Measurements from ENCODE around the gene KIF25.

DNA sequence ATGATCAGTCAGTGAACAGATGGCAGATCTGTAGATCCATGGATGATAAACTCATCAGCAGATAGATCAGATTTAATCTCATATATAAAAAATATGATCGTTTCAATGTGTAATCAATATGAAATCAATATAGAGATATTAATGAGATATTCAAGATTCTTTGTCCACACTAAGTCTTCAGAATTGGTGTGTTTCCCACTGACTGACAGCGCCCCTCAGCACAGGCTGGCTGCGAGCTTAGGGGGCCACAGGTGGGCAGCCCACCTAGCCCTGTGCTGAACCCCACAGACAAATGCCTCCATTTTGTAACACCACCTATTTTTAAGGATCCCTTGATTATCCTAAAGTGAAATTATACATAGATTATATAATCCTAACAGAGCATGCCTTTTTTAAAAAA is 49.2 kb downstream of the KIF25 start:
- TF ChIP-seq CTCF (IDR thresholded peaks at IDR 0.05; ENCODE audit: low read depth, low read length, missing input control): no peak
- no peak for TF ChIP-seq JUND (IDR thresholded peaks at IDR 0.05)
- no peak for TF ChIP-seq REST (IDR thresholded peaks at IDR 0.05)
- TF ChIP-seq GABPA (IDR thresholded peaks at IDR 0.05 in 1 of 2, conservative IDR thresholded peaks at IDR 0.05 in 1 of 2): no peak
- no peak for TF ChIP-seq RXRA (IDR thresholded peaks at IDR 0.05)
- TF ChIP-seq, protein P1, sequence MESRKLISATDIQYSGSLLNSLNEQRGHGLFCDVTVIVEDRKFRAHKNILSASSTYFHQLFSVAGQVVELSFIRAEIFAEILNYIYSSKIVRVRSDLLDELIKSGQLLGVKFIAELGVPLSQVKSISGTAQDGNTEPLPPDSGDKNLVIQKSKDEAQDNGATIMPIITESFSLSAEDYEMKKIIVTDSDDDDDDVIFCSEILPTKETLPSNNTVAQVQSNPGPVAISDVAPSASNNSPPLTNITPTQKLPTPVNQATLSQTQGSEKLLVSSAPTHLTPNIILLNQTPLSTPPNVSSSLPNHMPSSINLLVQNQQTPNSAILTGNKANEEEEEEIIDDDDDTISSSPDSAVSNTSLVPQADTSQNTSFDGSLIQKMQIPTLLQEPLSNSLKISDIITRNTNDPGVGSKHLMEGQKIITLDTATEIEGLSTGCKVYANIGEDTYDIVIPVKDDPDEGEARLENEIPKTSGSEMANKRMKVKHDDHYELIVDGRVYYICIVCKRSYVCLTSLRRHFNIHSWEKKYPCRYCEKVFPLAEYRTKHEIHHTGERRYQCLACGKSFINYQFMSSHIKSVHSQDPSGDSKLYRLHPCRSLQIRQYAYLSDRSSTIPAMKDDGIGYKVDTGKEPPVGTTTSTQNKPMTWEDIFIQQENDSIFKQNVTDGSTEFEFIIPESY (IDR thresholded peaks at IDR 0.05): no peak
- no peak for TF ChIP-seq TAF1 (conservative IDR thresholded peaks at IDR 0.05)
- no peak for TF ChIP-seq SP1 (IDR thresholded peaks at IDR 0.05)
- no peak for TF ChIP-seq EGR1 (IDR thresholded peaks at IDR 0.05; ENCODE audit: low read depth in 2 of 2)
- no peak for TF ChIP-seq YY1 (IDR thresholded peaks at IDR 0.05)
- TF ChIP-seq, protein P2, sequence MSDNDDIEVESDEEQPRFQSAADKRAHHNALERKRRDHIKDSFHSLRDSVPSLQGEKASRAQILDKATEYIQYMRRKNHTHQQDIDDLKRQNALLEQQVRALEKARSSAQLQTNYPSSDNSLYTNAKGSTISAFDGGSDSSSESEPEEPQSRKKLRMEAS (IDR thresholded peaks at IDR 0.05): no peak
- no peak for TF ChIP-seq FOXA1 (IDR thresholded peaks at IDR 0.05)
